SK-N-SH treated with all-trans-retinoic acid at 6 μM for 48 hours (cell line): ENCODE results near the gene SDHAF3.

Experiments used
- ATAC-seq: fragments of 200-7000 bp; cut with Tn5 transposase; 3 replicates; pipeline ENCODE4 v1.9.1; 2020; ENCODE audit warnings: mild to moderate bottlenecking, moderate library complexity
- ARNTL ChIP-seq: fragments of 450-650 bp; formaldehyde crosslinking; IDR thresholded peaks from 2 replicates; pipeline ENCODE4 v1.5.0; 2020; ENCODE audit warnings: low read depth, mild to moderate bottlenecking, moderate library complexity, borderline replicate concordance
- BACH2 ChIP-seq: fragments of 250-450 bp; sonication (Bioruptor Pico); IDR thresholded peaks from 2 replicates; pipeline ENCODE4 v1.9.0; 2021; ENCODE audit warnings: mild to moderate bottlenecking, borderline replicate concordance
- CSDC2 ChIP-seq: fragments of 250-450 bp; sonication (Bioruptor Pico); IDR thresholded peaks from 2 replicates; pipeline ENCODE4 v1.5.0; 2020; ENCODE audit warnings: mild to moderate bottlenecking, moderate library complexity
- GLIS3 ChIP-seq: fragments of 250-450 bp; sonication (Bioruptor Pico); IDR thresholded peaks from 2 replicates; pipeline ENCODE4 v1.5.0; 2020; ENCODE audit warnings: mild to moderate bottlenecking, moderate library complexity
- ISL1 ChIP-seq: fragments of 250-450 bp; sonication (Bioruptor Pico); IDR thresholded peaks from 2 replicates; pipeline ENCODE4 v2.1.2; 2022; ENCODE audit warnings: mild to moderate bottlenecking, moderate library complexity
- OSR1 ChIP-seq: fragments of 250-450 bp; sonication (Bioruptor Pico); IDR thresholded peaks from 2 replicates; pipeline ENCODE4 v1.8.0; 2022; ENCODE audit warnings: moderate library complexity, mild to moderate bottlenecking, inconsistent platforms
- PPARA ChIP-seq: fragments of 250-450 bp; sonication (Bioruptor Pico); IDR thresholded peaks from 2 replicates; pipeline ENCODE4 v1.5.0; 2020; ENCODE audit warnings: mild to moderate bottlenecking, borderline replicate concordance
- RARB ChIP-seq: fragments of 250-450 bp; sonication (Bioruptor Pico); IDR thresholded peaks from 2 replicates; pipeline ENCODE4 v1.8.0; 2021; ENCODE audit warnings: mild to moderate bottlenecking, moderate library complexity
- SNAI2 ChIP-seq: fragments of 250-450 bp; sonication (Bioruptor Pico); IDR thresholded peaks from 2 replicates; pipeline ENCODE4 v1.5.0; 2020; ENCODE audit warnings: mild to moderate bottlenecking, moderate library complexity
- TCF4 ChIP-seq: fragments of 250-450 bp; sonication (Bioruptor Pico); IDR thresholded peaks from 2 replicates; pipeline ENCODE4 v1.8.0; 2021; ENCODE audit warnings: mild to moderate bottlenecking, moderate library complexity, borderline replicate concordance
- TOX ChIP-seq: fragments of 250-450 bp; sonication (Bioruptor Pico); IDR thresholded peaks from 2 replicates; pipeline ENCODE4 v1.8.0; 2021; ENCODE audit warnings: mild to moderate bottlenecking, moderate library complexity, borderline replicate concordance
- ZC3H10 ChIP-seq: fragments of 250-450 bp; sonication (Bioruptor Pico); IDR thresholded peaks from 2 replicates; pipeline ENCODE4 v1.5.1; 2021; ENCODE audit warnings: mild to moderate bottlenecking, moderate library complexity
- ZFP30 ChIP-seq: fragments of 450-650 bp; formaldehyde crosslinking; IDR thresholded peaks from 2 replicates; pipeline ENCODE4 v1.5.0; 2022; ENCODE audit warnings: mild to moderate bottlenecking, moderate library complexity
- ZNF565 ChIP-seq: fragments of 450-650 bp; formaldehyde crosslinking; conservative IDR thresholded peaks from 2 replicates; pipeline ENCODE4 v1.5.0; 2020; ENCODE audit warnings: low read depth, mild to moderate bottlenecking, moderate library complexity
- ZNF70 ChIP-seq: fragments of 450-650 bp; formaldehyde crosslinking; IDR thresholded peaks from 2 replicates; pipeline ENCODE4 v1.5.0; 2020; ENCODE audit warnings: mild to moderate bottlenecking, moderate library complexity
- TF ChIP-seq, protein P1 (sequence below): fragments of 250-450 bp; sonication (Bioruptor Pico); IDR thresholded peaks from 2 replicates; pipeline ENCODE4 v1.8.0; 2020; ENCODE audit warnings: mild to moderate bottlenecking, moderate library complexity, borderline replicate concordance
- TF ChIP-seq, protein P2 (sequence below): fragments of 250-450 bp; sonication (Bioruptor Pico); IDR thresholded peaks from 2 replicates; pipeline ENCODE4 v1.5.0; 2020; ENCODE audit warnings: mild to moderate bottlenecking, moderate library complexity
- TF ChIP-seq, protein P3 (sequence below): fragments of 250-450 bp; sonication (Bioruptor Pico); IDR thresholded peaks from 2 replicates; pipeline ENCODE4 v1.5.1; 2021; ENCODE audit warnings: mild to moderate bottlenecking, moderate library complexity
- TF ChIP-seq, protein P4 (sequence below): fragments of 250-450 bp; sonication (Bioruptor Pico); IDR thresholded peaks from 2 replicates; pipeline ENCODE4 v1.8.0; 2021; ENCODE audit warnings: low read depth, mild to moderate bottlenecking, moderate library complexity, borderline replicate concordance
- TF ChIP-seq, protein P5 (sequence below): fragments of 250-450 bp; sonication (Bioruptor Pico); IDR thresholded peaks from 2 replicates; pipeline ENCODE4 v1.5.1; 2020; ENCODE audit warnings: low read depth, mild to moderate bottlenecking, moderate library complexity

The SDHAF3 gene

DNA sequence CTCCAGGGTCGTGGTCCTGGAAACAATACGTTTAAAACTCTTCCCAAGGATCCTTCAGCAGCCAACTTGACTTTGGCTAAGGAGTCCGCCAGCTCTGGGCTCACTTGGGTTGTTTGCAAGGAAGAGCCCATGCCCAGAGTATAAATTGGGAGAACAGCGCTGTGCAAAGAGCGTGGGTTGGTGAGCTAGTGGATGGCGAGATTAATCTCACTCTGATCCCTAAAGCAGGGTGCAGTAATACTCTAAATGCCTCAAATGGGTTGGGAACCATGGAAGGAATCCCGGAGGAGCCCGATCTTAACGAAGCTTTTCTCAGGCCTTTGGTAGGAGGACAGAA is 495 bp upstream of the SDHAF3 start:
- ATAC-seq: no peak; the same call in 2 of the 3 replicates
- no peak for TF ChIP-seq OSR1 (CRISPR knock-in tag)
- TF ChIP-seq, protein P1, sequence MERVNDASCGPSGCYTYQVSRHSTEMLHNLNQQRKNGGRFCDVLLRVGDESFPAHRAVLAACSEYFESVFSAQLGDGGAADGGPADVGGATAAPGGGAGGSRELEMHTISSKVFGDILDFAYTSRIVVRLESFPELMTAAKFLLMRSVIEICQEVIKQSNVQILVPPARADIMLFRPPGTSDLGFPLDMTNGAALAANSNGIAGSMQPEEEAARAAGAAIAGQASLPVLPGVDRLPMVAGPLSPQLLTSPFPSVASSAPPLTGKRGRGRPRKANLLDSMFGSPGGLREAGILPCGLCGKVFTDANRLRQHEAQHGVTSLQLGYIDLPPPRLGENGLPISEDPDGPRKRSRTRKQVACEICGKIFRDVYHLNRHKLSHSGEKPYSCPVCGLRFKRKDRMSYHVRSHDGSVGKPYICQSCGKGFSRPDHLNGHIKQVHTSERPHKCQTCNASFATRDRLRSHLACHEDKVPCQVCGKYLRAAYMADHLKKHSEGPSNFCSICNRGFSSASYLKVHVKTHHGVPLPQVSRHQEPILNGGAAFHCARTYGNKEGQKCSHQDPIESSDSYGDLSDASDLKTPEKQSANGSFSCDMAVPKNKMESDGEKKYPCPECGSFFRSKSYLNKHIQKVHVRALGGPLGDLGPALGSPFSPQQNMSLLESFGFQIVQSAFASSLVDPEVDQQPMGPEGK: no peak
- 0 out of 2 replicates have a peak, but pooled peaks have one; percentile 35 for TF ChIP-seq BACH2 (CRISPR knock-in tag)
- TF ChIP-seq ZNF565 (CRISPR knock-in tag): no peak
- no peak for TF ChIP-seq ARNTL (CRISPR knock-in tag)
- TF ChIP-seq, protein P2, sequence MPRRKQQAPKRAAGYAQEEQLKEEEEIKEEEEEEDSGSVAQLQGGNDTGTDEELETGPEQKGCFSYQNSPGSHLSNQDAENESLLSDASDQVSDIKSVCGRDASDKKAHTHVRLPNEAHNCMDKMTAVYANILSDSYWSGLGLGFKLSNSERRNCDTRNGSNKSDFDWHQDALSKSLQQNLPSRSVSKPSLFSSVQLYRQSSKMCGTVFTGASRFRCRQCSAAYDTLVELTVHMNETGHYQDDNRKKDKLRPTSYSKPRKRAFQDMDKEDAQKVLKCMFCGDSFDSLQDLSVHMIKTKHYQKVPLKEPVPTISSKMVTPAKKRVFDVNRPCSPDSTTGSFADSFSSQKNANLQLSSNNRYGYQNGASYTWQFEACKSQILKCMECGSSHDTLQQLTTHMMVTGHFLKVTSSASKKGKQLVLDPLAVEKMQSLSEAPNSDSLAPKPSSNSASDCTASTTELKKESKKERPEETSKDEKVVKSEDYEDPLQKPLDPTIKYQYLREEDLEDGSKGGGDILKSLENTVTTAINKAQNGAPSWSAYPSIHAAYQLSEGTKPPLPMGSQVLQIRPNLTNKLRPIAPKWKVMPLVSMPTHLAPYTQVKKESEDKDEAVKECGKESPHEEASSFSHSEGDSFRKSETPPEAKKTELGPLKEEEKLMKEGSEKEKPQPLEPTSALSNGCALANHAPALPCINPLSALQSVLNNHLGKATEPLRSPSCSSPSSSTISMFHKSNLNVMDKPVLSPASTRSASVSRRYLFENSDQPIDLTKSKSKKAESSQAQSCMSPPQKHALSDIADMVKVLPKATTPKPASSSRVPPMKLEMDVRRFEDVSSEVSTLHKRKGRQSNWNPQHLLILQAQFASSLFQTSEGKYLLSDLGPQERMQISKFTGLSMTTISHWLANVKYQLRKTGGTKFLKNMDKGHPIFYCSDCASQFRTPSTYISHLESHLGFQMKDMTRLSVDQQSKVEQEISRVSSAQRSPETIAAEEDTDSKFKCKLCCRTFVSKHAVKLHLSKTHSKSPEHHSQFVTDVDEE: no peak
- no peak for TF ChIP-seq RARB
- no peak for TF ChIP-seq TOX
- TF ChIP-seq GLIS3 (CRISPR knock-in tag): no peak
- TF ChIP-seq ZNF70 (CRISPR knock-in tag): no peak
- TF ChIP-seq ZC3H10 (CRISPR knock-in tag): no peak
- 0 out of 2 replicates have a peak, but pooled peaks have one; percentile 90 for TF ChIP-seq CSDC2
- no peak for TF ChIP-seq PPARA

DNA sequence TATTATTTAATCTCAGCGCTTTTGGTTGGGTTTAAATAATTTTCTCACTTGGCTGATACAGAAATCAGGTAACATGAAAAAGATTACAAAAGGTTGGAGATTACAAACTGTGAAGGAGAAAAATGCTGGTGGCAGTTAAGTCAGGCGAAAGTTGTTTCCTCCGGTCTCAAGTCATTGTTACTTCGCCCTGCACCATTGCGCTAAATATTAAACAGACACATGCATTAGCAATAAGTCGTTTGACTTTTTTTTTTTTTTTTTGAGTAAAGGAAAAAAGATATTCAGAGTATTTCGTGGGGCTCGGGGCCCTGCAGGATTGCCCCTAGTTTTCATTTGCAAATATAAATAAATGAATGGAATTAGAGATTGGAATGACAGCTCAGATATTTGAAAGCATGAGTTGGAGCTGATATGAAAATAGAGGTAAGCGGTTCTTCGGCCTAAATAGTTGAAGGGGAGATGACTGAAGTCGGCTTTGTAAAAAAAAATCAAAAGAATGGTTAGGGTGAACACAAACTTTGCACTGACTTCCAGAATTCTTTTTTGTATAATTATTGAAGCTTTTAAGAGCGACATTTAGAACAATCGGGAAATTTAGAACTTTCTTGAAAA is 914 bp downstream of the SDHAF3 start:
- TF ChIP-seq CSDC2: no peak
- no peak for TF ChIP-seq ZFP30 (CRISPR knock-in tag)
- TF ChIP-seq, protein P1: no peak
- peak; percentile 57; the same call in 1 of the 2 replicates for TF ChIP-seq ZNF70 (CRISPR knock-in tag)
- TF ChIP-seq RARB: no peak
- no peak for TF ChIP-seq PPARA
- peak; percentile 26 for ATAC-seq

DNA sequence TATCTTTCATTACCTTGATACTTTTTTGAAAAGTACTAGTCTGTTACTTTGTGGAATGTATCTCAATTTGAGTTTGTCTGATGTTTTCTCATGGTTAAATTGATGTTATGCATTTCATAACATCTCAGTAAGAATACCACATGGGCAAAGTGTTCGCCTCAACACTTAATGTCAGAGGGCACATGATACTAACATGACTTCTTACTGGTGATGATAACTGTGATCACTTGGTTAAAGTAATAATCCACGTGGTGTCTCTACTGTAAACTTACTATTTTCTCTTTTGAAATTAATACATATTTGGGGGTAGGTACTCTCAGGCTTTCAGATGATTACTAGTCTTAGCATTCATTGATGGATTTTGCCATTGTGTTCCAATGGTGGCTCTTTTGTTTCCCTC is 2.2 kb downstream of the SDHAF3 start:
- ATAC-seq: no peak
- TF ChIP-seq ZFP30 (CRISPR knock-in tag): no peak
- TF ChIP-seq, protein P3, sequence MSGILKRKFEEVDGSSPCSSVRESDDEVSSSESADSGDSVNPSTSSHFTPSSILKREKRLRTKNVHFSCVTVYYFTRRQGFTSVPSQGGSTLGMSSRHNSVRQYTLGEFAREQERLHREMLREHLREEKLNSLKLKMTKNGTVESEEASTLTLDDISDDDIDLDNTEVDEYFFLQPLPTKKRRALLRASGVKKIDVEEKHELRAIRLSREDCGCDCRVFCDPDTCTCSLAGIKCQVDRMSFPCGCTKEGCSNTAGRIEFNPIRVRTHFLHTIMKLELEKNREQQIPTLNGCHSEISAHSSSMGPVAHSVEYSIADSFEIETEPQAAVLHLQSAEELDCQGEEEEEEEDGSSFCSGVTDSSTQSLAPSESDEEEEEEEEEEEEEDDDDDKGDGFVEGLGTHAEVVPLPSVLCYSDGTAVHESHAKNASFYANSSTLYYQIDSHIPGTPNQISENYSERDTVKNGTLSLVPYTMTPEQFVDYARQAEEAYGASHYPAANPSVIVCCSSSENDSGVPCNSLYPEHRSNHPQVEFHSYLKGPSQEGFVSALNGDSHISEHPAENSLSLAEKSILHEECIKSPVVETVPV (CRISPR knock-in tag): no peak
- TF ChIP-seq GLIS3 (CRISPR knock-in tag): no peak
- TF ChIP-seq ZNF70 (CRISPR knock-in tag): no peak
- TF ChIP-seq SNAI2 (CRISPR knock-in tag): no peak
- no peak for TF ChIP-seq RARB
- no peak for TF ChIP-seq ARNTL (CRISPR knock-in tag)
- TF ChIP-seq, protein P1: no peak
- TF ChIP-seq, protein P2: no peak
- TF ChIP-seq TCF4 (CRISPR knock-in tag): no peak
- TF ChIP-seq, protein P4, sequence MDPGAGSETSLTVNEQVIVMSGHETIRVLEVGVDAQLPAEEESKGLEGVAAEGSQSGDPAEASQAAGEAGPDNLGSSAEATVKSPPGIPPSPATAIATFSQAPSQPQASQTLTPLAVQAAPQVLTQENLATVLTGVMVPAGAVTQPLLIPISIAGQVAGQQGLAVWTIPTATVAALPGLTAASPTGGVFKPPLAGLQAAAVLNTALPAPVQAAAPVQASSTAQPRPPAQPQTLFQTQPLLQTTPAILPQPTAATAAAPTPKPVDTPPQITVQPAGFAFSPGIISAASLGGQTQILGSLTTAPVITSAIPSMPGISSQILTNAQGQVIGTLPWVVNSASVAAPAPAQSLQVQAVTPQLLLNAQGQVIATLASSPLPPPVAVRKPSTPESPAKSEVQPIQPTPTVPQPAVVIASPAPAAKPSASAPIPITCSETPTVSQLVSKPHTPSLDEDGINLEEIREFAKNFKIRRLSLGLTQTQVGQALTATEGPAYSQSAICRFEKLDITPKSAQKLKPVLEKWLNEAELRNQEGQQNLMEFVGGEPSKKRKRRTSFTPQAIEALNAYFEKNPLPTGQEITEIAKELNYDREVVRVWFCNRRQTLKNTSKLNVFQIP (CRISPR knock-in tag): no peak
- TF ChIP-seq PPARA: no peak
- no peak for TF ChIP-seq ZC3H10 (CRISPR knock-in tag)
- no peak for TF ChIP-seq TOX
- TF ChIP-seq, protein P5, sequence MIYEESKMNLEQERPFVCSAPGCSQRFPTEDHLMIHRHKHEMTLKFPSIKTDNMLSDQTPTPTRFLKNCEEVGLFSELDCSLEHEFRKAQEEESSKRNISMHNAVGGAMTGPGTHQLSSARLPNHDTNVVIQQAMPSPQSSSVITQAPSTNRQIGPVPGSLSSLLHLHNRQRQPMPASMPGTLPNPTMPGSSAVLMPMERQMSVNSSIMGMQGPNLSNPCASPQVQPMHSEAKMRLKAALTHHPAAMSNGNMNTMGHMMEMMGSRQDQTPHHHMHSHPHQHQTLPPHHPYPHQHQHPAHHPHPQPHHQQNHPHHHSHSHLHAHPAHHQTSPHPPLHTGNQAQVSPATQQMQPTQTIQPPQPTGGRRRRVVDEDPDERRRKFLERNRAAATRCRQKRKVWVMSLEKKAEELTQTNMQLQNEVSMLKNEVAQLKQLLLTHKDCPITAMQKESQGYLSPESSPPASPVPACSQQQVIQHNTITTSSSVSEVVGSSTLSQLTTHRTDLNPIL (CRISPR knock-in tag): no peak
- no peak for TF ChIP-seq CSDC2
- TF ChIP-seq ZNF565 (CRISPR knock-in tag): no peak
- TF ChIP-seq ISL1 (CRISPR knock-in tag): no peak
